ENCODE results near the gene SYCP2L. TPM values are rescaled to one million over a fixed set of nuclear protein-coding genes. Genes with fewer than 3 reads are reported as not detected.

SYCP2L gene
- total RNA-seq, 1 donor from 2014 or later: 0.32 TPM

DNA sequence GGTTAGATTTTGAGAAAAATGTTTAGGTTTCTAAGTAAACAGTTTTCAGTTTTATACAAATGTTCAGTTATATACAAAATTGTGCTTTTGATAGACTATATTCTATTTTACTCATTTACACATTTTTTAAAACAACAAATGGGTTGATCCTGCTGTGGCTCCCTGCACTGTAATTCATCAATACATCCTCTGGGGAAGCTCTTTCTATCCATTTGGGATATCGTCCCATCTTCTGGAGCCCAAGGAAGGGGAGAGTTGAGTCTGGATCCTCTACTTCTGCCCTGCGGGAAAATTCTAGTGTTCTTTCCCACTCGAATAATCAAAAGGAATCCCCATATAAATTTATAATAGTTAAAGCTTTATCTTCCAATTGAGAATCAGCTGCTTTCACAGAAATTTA, 75.0 kb downstream of the SYCP2L start:
- H3K9me3 ChIP-seq: peaks cover 0 to 10% of the 10 kb centered on the region in 2 donors
- TF ChIP-seq, protein P1, sequence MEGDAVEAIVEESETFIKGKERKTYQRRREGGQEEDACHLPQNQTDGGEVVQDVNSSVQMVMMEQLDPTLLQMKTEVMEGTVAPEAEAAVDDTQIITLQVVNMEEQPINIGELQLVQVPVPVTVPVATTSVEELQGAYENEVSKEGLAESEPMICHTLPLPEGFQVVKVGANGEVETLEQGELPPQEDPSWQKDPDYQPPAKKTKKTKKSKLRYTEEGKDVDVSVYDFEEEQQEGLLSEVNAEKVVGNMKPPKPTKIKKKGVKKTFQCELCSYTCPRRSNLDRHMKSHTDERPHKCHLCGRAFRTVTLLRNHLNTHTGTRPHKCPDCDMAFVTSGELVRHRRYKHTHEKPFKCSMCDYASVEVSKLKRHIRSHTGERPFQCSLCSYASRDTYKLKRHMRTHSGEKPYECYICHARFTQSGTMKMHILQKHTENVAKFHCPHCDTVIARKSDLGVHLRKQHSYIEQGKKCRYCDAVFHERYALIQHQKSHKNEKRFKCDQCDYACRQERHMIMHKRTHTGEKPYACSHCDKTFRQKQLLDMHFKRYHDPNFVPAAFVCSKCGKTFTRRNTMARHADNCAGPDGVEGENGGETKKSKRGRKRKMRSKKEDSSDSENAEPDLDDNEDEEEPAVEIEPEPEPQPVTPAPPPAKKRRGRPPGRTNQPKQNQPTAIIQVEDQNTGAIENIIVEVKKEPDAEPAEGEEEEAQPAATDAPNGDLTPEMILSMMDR (IDR thresholded peaks at IDR 0.05): no peak
- no peaks in the 10 kb centered on the region for H3K4me1 ChIP-seq
- H3K27ac ChIP-seq: no peak overlapping the region
- H3K36me3 ChIP-seq: no peaks in the 10 kb centered on the region
- intact Hi-C loops (cut with DNase I): no loop called here
- DNase-seq (ENCODE audit: low spot score in 2 of 2): no peak
- H3K4me3 ChIP-seq: no peak overlapping the region
- H3K27me3 ChIP-seq: no peaks in the 10 kb centered on the region

DNA sequence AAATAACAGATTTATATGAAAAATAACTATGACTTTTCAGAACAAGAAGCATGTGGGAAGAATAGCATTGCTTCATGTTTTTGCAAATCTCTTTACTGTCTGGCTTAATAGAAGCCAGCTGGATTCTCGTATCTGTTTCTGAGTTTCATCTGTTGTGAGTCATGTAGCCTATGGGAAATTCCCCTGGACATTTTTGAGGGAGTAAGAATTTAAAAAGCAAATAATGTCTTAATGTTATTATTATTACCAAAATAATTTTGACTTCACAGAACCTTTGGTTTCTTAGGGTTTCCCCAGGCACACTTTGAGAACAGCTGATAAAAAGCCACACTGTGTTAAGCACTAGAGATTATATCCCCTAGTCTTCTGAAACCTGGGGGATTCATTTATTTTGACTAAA, 75.8 kb downstream of the SYCP2L start:
- H3K27me3 ChIP-seq: no peaks in the 10 kb centered on the region

DNA sequence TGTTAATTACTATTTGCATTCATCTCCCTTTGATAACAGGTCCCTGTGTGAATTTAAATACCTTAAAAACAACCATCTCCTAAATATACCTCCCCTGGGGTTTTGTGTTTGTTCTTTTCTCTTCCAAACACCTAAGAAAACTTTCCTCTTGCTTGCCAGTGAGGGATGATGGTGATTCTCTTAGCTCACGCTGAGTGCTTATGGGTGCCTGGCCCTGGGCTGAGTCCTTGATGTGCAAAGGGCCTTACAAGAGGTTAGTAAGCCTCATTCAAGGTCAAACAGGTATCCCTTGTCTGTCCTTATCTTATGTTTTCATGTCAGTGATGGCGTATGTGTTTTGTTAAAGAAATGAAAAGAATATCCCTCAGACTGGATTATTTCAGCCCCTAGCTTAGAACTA, 76.3 kb downstream of the SYCP2L start:
- Histone ChIP-seq H3K4me3 (no peak overlapping the region), H3K9me3 (peaks cover 0 to 10% of the 10 kb centered on the region in 2 donors), H3K36me3 (no peaks in the 10 kb centered on the region), H3K27ac (no peak overlapping the region), H3K4me1 (no peaks in the 10 kb centered on the region), H3K27me3 (no peaks in the 10 kb centered on the region)
- no peak for DNase-seq (ENCODE audit: low spot score in 2 of 2)
- TF ChIP-seq, protein P1 (IDR thresholded peaks at IDR 0.05): no peak
- intact Hi-C loops (cut with DNase I): no loop called here

More for the DNA sequence above, 75.8 kb downstream of the SYCP2L start:
- Histone ChIP-seq H3K9me3 (peaks cover 0 to 10% of the 10 kb centered on the region in 2 donors), H3K27ac (no peak overlapping the region), H3K4me3 (no peak overlapping the region), H3K36me3 (no peaks in the 10 kb centered on the region), H3K4me1 (no peaks in the 10 kb centered on the region)
- TF ChIP-seq, protein P1 (IDR thresholded peaks at IDR 0.05): no peak
- DNase-seq (ENCODE audit: low spot score in 2 of 2): no peak
- intact Hi-C loops (cut with DNase I): no loop called here

DNA sequence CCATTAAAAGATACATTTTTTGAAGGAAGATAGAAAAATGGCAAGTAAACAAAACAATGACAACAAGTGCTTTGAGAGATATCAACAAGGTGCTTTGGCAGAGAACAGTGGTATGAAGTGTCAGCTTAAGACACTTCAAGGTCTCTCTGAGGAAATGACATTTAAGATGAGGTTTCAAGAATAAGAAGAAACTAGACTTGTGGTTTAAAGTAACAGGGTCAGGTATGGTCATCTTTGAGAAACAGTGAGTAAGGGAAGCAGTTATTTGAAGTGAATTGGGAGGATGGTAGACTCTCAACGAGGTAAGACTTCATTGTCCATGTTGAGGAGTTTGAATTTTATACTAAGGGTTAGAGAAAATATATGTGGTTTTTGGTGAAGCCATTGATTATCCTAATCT, 77.8 kb downstream of the SYCP2L start:
- Histone ChIP-seq H3K4me3 (no peak overlapping the region), H3K9me3 (peaks cover 0 to 10% of the 10 kb centered on the region in 2 donors), H3K27ac (no peak overlapping the region), H3K36me3 (no peaks in the 10 kb centered on the region), H3K4me1 (no peaks in the 10 kb centered on the region), H3K27me3 (no peaks in the 10 kb centered on the region)
- intact Hi-C loops (cut with DNase I): no loop called here
- DNase-seq (ENCODE audit: low spot score in 2 of 2): no peak
- TF ChIP-seq, protein P1 (IDR thresholded peaks at IDR 0.05): no peak

DNA sequence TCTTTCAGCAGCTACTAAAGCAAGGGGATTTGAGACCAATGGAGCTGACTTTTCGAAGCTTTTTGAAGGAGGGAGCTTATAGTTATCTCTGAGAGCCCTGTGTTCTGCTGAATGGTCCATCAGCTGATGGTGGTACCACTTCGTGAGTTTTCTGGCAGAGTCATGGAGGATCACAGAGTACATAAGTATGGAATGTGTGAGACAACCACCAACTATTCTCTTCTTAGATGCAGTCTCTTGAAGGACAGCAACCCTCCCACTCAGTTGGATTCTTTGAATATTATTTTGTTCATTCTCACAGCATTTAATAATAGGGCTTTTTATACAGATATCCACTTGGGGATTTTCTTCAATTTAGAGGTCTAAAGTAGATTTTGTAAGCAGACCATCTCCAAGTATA, 81.9 kb downstream of the SYCP2L start:
- no peaks in the 10 kb centered on the region for H3K27me3 ChIP-seq
- TF ChIP-seq, protein P1 (IDR thresholded peaks at IDR 0.05): no peak
- intact Hi-C loops (cut with DNase I): no loop called here
- peaks cover 0 to 10% of the 10 kb centered on the region in 2 donors for H3K9me3 ChIP-seq
- no peak overlapping the region for H3K4me3 ChIP-seq
- no peaks in the 10 kb centered on the region for H3K4me1 ChIP-seq
- no peaks in the 10 kb centered on the region for H3K36me3 ChIP-seq
- no peak for DNase-seq (ENCODE audit: low spot score in 2 of 2)
- no peak overlapping the region for H3K27ac ChIP-seq

DNA sequence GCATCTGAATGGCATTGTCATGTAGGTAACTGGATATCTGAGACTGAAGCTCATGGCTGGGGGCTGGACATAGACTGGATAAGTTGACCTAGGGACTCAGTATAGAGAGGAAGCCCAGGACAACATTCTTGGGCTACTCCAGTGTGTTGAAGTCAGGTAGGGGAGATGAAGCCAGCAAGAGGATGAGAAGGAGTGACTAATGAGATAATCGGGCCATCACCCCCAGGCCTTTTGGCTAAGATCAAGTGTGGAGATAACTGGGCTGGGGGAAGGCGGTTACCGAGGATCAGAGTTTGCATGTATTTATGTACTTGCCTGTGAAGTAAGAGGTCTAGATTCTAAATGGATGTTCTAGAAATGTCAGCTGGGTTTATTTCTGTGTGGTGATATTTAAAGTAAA, 83.9 kb downstream of the SYCP2L start:
- Histone ChIP-seq H3K27ac (no peak overlapping the region), H3K9me3 (peaks cover 0 to 8% of the 10 kb centered on the region in 2 donors), H3K36me3 (no peaks in the 10 kb centered on the region), H3K27me3 (no peaks in the 10 kb centered on the region), H3K4me3 (no peak overlapping the region), H3K4me1 (no peaks in the 10 kb centered on the region)
- TF ChIP-seq, protein P1 (IDR thresholded peaks at IDR 0.05): no peak
- intact Hi-C loops (cut with DNase I): no loop called here
- no peak for DNase-seq (ENCODE audit: low spot score in 2 of 2)

Measured in ascending aorta (tissue), 2 donors.